HG02642 (cell line): ENCODE data around the gene SMS.

ENCODE experiments used
- ATAC-seq: cut with Tn5 transposase; IDR thresholded peaks from one replicate; pipeline ENCODE4 v1.9.1; 2021; ENCODE audit warnings: mild to moderate bottlenecking; ENCODE audit not compliant: unreplicated experiment, poor library complexity

Gene SMS

DNA sequence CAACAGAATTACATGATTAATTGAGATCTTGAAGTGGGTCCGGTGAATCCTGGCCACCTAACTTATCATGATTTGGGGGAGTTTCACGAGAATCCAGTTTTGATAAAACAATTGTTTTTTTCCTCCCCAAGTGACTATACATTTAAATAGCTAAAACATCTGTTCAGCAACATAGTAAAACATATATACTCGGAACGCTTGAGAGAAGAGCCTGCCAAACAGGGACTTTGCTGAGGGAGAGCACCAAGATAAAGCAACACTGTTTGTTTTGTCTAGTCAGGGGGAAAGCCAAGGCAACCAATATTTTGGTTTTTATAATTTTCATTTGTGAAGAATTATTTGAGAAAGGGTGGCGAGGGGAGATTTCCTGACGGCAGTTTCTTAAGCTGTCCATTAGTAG, 92.0 kb downstream of the SMS start:
- ATAC-seq = no peak

DNA sequence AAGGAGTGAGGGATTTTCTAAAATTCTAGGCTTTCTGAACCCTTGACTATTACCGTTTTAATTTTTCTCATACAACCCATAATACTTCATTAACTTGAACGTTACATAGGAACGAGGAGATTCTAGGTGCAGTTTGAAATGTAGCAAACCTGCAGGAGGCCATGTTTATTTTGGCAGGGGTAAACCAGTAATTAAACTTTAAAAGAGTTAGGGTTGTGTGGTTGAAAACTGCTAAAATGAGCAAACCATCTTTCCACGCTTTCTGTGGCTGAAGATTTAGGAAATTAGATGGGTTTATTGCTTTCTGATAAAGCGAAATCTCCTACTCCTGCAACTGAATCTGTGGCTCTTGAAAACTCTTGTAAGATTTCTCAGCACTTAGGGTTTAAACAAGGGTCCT, 93.3 kb downstream of the SMS start:
- ATAC-seq = no peak

DNA sequence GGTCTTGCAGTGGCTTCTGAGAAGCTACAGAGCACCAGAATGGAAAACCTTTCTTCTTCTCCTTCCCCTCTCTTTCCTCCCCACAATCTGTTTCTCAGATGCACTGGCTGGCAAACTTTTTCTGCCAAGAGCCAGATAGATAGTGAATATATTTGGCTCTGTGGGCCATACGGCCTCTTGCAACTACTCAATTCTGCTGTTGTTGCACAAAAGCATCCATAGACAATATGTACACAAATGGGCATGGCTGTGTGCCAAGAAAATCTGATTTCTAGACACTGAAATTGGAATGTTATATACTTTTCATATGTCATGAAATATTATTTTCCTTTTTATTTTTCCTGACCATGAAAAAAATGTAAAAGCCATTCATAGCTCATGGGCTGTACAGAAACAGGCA, 94.7 kb downstream of the SMS start:
- no peak for ATAC-seq

DNA sequence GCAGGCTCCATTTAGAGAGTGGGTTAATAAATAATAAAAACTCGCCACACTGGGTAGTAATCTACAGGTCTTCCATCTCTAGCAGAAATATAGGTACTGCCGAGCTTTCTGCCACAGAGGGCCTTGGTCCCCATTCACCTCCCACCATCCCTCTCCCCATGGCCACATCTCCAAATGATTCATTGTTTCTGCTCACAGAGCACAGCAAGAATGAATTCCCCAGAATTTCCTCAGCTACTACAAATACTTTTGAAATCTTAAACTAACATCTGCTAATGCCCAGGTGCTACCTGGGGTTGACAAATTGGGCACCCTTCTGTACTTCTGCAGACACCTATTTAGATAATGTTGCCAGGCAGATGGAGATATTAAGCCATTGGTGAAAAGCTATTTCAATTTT, 96.7 kb downstream of the SMS start:
- no peak for ATAC-seq

DNA sequence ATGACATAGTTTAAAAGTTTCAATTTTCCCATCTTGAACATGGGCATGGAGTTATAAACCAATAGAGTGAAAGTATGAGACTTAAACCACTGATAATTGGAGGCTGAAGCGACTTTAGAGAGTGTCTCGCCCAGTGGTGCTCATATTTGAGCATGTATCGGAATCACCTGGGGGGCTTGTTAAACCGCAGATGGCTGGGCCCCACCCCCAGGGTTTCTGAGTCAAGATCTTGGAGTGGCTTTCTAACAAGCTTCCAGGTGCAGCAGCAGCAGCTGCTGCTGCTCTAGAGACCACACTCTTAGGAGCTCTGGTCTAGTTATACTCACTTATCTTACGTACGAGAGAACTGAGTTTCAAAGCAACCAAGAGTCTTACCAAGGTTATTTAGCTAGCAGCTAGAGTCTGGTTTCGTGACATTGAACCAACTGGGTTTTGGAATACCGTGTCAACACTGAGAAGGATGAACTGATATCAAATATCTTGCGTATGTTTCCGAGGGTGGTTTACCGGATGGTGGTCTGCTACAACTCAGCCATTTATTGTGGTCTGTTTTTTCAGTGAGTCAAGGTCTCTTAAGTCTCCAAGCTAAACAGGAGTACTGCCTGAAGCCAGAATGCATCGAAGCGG, 97.5 kb downstream of the SMS start:
- ATAC-seq = no peak

DNA sequence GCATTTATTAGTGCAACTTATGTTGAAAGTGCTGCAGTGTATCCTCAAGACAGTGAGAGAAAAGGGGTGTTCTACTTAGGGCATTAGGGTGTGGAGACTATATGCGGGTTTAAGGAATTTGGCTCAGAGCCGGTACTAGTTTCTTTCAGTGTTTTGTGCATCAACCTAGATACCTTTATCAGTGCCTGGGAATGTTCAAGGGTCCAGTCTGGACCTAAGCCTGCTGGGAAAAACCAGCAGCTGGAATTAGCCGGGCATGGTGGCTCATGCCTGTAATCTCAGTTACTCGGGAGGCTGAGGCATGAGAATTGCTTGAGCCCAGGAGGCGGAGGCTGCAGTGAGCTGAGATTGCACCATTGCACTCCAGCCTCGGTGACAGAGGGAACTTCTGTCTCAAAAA, 99.0 kb downstream of the SMS start:
- ATAC-seq = no peak

DNA sequence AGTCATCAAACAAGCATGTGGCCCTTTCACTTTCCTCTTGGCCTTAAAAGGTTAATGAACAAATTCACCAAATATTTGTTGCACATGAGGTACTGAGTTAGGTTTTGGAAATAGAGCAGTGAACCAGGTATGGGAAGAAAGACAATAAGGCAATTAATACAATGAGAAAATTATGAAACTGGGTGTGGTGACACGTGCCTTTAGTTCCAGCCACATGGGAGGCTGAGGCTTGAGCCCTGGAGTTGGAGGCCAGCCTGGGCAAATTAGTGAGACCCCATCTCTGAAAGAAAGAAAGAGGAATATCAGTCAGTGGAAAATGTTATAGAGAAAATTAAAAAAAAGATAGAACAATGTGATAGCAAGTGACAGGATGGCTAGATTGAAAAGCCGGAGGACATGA, 99.7 kb downstream of the SMS start:
- ATAC-seq = no peak

DNA sequence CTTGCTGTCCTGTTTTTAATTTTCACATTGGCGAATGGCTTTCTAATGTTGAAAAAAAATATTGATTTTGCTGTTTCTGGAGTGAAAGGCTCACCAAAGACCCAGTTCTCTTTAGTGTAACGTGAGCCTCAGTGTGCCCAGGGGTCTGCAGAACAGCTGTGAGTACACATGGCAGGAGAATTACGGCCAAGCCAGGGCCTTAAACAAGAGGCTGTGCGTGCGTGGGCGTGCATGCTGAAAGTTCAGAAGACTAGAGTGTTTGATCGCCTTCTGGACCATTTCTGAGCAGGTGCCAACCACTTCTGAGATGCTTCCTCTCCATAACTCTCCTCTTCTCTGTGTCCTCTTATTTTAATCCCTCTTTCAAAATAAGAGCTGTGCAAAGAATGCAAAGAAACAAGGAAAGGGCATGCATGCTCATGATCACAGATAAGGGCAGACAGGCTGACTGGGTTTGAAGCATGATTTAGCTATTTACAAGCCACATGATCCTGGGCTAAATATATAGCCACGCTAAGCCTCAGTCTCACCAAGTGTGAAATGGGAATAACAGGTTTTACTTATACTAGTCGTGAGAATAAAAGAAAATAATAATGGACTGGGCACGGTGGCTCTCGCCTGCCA, 101.5 kb downstream of the SMS start:
- no peak for ATAC-seq

DNA sequence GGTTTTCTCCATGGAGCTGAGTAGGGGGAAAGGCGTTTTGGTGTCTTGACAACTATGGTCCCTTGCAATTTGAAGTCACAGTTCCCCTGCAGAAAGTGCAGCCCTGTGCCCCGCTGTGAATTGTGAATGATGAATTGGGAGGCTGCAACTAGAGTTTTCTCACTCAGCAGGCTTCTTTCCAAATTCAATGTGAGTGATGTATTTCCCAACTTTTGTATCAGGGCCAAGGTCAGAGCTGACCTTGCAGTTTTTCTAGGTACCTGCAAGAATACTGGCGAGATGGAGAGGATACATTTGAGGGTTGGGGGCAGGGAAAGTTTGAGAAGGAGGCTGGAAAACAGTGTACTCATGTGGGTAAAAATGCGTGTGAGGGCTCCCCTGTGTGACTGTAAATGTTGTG, 103.4 kb downstream of the SMS start:
- ATAC-seq = no peak
